Stimulated activated CD4-positive, alpha-beta T cell treated with anti-CD3 and anti-CD28 coated beads, Interleukin-12 subunit alpha, Interleukin-12 subunit beta, amount 100 ng/mL, for 24 hours (primary cell): ENCODE results near the gene POLR3A.
"Not testable (repeated sequence)": the region's sequence is repeated elsewhere in the genome, so short reads cannot be mapped to it uniquely, and the experiment has no call there.

ENCODE experiments used
- DNase-seq, 2 experiments: peaks; one replicate each; pipeline ENCODE4 v3.0.0-alpha.2; 2020; ENCODE audit warnings: low read depth in 2 of 2

POLR3A gene

DNA sequence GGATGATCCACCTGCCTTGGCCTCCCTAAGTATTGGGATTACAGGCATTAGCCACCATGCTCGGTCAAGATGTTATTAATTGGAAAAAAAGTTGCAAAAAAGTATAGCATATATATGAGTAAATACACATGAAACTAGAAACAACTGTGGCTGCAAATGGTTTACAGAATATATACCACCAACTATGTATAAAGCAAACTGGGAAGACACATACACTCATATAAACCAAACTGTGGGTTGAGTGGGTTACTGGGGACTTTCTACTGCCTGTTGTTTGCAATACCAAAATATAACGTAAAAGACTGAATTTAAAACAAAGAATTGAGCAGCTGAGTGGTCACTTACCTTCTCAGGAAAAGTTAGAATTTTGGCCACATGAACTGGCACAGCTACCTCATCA, 8.1 kb downstream of the POLR3A start:
- no peak for DNase-seq

- DNase-seq = no peak
Observed at GRCh38 chr10:78019264-78019663, 10.1 kb downstream of the POLR3A start.

- no peak for DNase-seq
Observed at GRCh38 chr10:78017856-78018255, 11.5 kb downstream of the POLR3A start.

DNA sequence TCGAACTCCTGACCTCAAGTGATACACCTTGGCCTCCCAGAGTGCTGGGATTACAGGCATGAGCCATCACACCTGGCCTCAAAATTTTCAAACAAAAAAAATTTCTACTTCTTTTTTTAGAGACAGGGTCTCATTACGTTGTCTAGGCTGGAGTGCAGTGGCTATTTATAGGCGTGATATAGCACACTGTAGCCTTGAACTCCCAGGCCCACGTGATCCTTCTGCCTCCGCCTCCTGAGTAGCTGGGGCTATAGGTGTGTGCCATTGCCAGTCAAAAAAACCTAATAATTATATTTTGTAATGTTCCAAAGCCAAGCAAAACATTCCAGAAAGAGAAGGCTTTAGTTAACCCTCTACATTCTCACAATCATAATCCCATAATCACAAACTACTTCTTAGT, 13.8 kb downstream of the POLR3A start:
- no peak for DNase-seq

DNA sequence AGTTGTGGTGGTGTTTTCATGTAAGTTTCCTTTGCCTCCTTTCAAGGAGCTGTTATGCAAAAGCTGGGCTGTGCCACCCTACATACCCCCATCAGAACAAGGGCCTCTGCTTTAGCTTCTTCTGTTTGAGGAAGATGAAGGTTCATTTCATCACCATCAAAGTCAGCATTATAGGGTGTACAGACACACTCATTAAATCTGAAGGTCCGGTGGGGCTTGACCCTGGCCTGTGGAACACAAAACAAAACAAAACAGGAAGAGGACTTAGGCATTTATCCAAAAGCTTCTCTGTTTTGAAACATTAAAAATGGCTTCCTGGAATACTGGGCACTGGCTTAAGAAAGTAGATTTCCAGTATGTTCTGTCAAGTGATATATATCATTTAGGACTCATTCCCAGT, 15.8 kb downstream of the POLR3A start:
- no peak for DNase-seq

DNA sequence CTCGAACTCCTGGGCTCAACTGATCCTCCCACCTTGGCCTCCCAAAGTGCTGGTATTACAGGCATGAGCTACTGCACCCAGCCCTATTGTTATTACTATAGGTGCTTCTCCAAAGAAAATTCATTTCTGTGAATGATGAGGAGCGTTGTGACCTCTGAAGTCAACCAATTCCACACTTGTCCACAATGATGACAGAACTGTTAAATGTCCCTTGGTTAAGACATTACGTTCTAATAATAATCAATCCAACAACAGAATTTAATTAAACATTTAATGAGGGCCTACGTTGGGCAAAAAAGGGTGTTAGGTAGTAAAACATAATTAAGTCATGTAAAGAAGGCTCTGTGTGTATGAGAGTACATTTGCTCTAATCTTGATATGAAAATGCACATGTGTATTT, 18.2 kb downstream of the POLR3A start:
- DNase-seq = no peak

- DNase-seq = no peak
Observed at GRCh38 chr10:78010278-78010677, 19.0 kb downstream of the POLR3A start.

DNA sequence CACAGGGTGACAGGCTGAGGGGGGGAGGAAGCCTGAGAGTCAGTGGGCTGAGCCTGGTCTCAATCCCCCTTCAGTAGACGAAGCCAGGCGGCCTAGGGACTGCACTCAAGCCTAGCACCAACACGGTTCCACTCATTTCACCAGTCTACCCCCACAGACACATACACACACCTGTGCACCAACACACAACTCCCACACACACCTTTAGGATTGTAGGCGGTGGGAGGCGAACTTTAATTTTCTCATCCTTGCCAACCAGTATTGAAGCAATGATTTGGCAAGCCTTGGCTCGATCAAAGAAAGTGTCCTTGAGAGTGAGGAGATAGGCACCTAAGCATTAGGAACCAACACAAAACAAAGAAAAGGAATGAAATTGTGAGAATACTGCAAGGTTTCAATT, 19.7 kb downstream of the POLR3A start:
- no peak for DNase-seq

DNA sequence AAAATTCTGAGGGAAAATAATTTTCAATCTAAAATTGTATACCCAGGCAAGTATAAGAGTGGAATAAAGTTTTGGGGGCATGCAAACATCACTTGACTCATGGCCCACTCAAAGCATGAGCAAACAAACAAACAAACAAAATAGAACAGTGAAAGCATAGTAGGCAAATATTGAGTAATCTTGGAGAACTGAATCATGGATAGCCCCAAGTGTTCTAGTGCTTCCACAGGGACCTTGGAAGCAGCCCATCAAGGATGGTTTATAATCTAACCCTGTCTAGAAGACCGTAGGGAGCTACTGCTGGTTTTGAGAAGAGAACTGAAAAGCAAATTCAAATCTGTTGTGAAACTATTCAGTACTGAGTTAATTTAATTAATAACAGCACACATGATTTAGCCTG, 22.1 kb downstream of the POLR3A start:
- DNase-seq = no peak

DNA sequence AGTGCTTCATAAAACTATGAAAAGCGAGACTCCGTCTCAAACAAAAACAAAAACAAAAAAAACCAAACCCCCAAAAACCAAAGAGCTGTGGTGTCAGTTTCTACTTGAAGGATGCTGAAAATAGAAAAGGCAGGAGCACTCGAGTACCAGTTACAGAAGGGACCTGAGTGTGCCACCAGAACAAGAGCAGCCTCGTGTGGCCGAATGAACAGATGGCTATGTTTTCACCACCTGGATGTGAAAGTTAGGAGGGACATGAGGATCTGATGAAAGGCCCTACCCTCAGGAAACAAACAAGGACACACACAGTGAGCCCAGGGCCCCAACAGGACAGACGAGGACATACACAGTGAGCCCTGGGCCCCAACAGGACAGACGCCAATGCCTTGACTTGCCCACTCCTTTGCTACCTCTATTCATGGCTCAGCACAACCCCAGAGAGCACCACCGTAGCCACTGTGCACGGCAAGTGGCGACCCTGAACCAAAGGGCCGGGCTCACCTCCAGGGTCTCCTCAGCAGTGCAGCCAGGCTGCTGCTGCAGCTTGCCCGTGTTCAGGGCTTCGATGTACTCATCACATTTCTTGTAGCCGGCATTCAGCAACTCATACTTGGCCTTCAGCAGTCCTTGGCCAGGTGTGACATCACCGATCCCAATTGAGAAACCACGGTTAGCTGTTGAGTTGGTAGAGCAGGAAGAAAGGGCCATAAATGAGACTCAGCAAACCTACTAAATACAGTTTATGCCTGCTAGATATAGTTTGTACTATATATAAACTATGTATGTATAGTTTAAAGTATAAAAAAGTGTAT, 24.9 kb downstream of the POLR3A start:
- no peak for DNase-seq

DNA sequence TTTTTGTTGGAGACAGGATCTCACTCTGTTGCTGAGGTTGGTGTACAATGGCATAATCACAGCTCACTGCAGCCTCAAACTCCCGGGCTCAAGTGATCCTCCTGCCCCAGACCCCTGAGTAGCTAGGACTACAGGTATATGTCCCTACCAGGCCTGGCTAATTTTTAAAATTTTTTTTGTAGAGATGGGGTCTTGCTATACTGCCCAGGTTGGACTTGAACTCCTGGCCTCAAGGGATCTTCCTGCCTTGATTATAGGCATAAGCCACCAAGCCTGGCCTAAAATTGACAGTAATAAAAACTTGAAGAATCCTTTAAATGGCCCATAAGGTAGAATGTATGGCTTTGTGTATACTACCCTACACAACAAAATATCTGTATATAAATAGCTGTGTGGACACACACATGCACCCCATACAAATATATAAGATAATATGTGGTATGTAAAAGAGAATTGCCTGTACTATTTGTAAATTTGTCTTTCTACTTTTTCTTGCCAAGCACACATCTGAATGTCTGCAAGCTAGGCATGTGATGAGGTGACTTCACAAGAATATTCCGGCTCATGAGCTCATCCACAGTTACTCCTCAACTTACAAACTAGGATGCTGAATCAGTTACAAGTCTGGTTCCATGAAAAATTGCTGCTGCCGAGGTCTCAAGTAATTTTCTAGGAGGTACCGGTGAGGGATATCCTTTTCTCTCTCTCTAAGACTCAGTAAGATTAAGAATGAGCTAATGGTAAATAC, 26.6 kb downstream of the POLR3A start:
- DNase-seq = no peak

- no peak for DNase-seq
Observed at GRCh38 chr10:78000956-78001472, 28.3 kb downstream of the POLR3A start.

GRCh38 chr10:78000206-78000605, 29.1 kb downstream of the POLR3A start:
- DNase-seq = no peak

DNA sequence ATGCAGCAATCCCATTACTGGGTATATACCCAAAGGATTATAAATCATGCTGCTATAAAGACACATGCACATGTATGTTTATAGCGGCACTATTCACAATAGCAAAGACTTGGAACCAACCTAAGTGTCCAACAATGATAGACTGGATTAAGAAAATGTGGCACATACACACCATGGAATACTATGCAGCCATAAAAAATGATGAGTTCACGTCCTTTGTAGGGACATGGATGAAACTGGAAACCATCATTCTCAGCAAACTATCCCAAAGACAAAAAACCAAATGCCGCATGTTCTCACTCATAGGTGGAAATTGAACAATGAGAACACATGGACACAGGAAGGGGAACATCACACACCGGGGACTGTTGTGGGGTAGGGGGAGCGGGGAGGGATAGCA, 30.5 kb downstream of the POLR3A start:
- DNase-seq = not testable (repeated sequence)

DNA sequence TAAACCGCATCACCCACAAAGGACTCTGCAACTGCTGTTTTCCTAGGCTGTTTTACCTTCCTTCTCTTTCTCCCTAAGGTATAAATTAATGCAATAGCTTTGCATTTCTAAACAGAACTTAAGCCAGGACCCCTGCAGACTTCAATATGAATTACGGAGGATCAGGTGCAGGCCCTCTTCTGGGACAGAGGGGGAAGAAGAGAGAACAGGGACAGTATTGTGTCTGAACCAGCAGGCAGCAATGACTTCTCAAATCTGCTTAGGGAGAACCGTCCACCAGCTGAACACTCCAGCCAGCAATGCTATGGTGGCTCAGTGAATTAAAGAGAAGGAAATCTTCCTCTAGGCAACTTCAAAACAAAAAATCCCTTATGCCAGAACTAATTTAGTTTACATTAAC, 35.7 kb downstream of the POLR3A start:
- no peak for DNase-seq

GRCh38 chr10:77989081-77989724, 40.1 kb downstream of the POLR3A start:
- DNase-seq = no peak

GRCh38 chr10:77987671-77988255, 41.6 kb downstream of the POLR3A start:
- DNase-seq = no peak

DNA sequence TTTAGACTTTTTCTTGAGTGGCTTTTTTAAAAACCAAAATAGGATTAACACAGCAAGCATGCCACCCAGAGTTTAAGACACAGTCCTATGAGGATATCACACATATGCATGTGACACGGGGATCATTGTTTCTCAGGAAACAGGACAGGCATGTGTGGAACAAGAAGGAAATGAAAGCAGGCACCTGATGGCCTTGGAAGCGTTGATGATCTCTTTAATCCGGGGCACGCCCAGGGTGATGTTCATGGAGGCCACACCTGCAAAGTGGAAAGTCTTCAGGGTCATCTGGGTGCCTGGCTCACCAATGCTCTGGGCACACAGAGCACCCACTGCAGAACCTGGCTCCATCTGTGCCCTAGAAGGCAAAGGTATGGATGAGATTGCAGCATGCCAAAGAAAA, 44.3 kb downstream of the POLR3A start:
- no peak for DNase-seq

- DNase-seq = no peak
Observed at GRCh38 chr10:77983384-77984341, 45.7 kb downstream of the POLR3A start.

DNA sequence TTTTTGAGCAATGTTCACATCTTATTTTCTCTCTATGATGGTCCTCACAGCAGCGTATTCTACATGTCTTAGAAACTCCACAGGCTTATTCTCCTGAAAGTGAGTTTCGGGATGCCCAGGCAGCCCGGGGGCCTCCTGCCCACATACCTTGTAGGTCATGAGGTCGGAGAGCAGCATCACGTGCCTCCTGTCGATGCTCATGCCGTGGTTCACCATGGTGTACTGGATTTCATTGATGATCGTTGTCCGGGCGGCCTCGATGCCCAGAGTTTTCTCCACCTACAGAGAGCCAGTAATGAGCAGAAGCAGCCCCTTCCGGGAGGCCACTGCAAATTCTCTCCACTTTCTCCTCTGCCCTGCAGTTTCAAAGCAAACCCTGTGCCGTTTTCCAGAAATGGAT, 48.0 kb downstream of the POLR3A start:
- DNase-seq = no peak

- no peak for DNase-seq
Observed at GRCh38 chr10:77979221-77979620, 50.1 kb downstream of the POLR3A start.
